GM19025 (cell line): Measurements from ENCODE around the gene RELN.

Experiments
- ATAC-seq: cut with Tn5 transposase; IDR thresholded peaks from one replicate; pipeline ENCODE4 v1.9.1; 2021; ENCODE audit warnings: mild to moderate bottlenecking, low read depth, moderate library complexity; ENCODE audit not compliant: unreplicated experiment

Gene RELN

DNA sequence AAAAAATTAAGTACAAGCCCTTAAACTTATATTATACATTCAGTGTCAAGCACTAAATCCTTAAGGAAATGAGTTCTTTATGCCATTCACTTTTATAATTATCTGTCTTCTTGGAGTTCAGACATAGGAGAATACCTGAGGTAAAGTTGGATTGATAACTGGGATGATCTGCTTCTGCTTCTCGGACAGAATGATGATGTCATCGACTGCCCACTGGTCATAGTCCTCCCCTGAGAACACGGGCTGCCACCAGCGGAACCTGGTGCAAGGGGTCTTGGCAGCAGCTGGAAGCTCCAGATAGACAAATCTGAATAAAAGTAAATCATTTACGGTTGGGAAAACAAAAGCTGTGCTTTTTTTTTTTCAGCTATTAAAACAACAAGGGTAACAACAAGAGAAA is 395.3 kb downstream of the RELN start:
- no peak for ATAC-seq

DNA sequence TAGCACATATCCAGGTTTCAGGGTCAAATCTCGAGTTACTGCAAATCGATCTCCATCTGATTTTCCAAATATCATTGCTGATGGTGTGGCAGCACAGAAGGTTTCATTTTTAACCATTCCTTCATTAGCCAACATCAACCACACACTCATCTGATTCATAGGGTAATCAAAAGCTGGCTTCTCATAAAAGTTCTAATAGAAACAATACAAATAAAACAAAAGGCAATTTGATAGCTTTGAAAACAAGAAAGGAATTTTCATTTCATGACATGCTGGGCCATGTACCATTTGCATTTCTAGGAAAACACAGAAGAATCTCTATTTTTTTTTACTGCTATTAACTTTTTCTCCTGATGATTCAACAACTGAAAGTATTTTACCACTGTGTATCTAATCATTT is 395.8 kb downstream of the RELN start:
- ATAC-seq, result no peak

DNA sequence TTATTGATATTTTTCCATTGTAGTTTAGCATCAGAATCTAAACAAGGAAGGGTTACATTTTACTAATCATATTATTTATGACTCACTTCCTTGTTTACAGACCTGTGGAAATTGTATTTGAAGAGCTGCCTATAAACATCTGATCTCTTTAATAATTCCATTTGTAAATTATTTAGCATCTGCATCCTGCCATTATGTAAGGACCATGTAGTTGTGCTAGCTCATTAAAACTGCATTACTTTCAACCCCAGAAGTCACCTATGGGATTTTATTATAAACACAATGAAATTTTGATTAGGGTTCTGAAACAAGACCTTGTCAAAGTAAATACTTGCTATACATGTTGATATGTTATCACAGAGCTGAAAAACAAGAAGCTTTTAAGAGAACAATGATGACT is 396.6 kb downstream of the RELN start:
- ATAC-seq, result no peak

DNA sequence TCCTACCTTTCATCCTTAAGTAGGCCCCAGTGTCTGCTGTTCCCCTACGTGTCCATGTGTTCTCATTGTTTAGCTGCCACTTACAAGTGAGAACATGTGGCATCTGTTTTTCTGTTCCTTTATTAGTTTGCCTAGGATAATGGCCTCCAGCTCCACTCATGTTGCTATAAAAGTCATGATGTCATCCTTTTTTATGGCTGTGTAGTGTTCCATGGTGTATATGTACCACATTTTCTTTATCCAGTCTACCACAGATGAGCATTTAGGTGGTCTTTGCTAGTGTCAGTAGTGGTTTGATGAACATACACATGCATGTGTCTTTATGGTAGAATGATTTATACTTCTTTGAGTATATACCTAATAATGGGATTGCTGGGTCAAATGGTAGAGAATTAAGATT is 397.3 kb downstream of the RELN start:
- no peak for ATAC-seq

DNA sequence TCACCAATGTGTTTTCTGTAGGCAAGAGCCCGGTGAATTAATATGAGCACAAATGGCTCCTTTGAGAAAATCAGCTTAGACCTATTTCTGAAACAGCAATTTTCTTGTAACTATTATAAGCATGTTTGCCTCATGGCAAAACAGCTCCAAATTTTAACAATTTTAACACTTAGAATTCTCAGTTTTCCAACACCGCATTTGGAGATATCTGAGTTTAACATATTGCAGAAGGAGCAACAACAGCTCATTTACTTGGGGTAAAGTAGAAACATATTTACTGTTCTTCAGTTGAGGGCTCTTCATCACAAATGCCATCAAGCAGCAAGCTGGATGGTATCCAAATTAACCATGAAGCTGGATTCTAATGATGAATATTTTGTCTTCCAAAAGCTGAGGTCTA is 409.4 kb downstream of the RELN start:
- ATAC-seq, result no peak

DNA sequence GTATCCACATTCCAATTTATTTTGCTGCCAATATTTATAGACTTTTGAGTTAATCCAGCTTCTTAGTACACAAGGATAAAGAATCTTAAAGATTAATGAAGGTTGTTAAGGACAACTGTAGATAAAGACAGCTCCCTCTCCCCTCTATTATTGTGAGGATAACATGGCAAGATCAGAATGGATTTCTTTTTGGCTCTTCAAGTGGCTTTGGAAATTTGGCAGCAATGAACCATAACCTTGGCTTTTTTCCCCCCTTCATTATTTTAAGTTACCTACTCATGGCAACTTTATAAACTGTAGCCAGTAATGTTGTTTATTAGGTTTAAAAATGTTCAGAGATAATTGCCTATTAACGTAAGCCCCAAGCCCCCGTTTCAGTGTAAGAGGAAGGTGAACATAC is 412.4 kb downstream of the RELN start:
- no peak for ATAC-seq

DNA sequence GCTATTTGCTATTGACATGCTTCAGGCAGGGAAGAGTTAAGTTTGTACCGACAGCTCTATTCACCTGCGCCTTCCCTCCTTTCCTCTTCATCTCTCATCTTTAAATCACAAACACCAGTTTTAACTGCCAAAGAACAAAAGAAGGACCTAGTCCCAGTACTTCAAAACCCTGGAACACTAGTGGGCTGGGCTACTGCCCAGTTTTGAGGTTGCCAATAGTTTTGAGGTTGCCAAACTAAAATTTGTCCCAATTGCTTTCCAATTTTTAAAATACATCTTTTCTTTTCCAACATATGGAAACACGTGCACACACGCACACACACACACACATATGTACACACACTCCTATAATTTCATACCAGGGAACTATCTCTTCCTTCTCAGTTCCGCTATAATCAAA is 412.8 kb downstream of the RELN start:
- ATAC-seq, result no peak

DNA sequence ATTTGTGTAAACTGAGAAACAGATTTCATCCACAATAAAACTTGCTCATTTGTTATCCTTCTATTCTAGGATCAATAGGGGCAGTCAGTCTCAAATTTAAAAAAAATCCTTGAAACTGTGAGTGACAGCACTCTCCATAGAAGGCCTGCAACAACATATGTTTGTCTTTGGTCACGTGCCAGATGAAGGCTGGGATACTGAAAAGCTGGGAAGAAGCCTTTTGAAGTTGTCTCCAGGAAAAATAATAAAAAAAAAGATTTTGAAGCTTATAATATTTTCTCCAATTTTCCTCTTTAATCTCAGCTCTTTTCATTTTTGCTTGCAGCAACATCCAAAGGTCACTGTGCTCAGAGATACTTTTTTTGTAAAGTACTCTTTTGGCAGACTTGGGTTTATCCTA is 414.9 kb downstream of the RELN start:
- no peak for ATAC-seq

DNA sequence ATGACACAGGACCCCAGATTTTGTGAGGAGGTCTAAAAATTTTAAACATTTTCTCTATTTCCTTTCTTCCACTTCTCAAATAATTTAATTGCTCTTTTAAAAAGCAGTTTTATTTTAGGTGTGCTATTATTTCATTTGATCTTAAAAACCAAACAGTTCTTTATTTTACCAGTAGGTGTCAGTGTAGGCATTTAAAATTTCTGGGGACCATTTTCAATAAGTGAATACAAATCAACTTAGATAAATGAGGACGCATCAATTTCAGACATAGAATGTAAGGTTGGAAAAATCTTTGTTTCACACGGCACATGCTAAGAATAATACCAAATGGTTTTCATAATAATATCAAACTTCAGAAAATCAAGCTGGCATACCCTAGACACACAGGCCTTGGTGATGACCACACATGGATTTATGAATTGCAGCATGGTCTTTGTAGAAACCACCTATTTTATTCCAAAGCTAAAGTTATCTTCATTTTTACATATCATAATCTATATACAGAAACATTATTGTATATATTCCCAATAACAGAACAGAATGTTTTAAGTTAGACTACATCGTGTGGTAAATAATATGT is 415.9 kb downstream of the RELN start:
- no peak for ATAC-seq

DNA sequence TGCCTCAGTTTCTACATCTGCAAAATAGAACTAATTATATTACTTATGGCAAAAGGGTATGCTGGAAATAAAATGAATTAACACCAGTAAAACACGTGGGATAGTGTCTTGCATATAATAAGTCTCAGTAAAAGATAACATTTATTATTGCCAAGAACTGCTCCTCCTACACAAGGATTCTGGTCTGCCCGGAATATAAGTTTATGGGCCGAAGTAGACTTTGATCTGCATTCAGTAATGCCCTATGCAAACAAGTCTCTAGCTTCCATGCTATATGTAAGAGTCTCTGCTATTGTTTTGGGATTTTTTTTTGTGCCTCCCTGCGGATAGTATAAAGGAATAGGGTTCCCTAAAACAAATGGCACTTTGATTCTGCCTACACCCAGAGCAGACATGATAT is 417.9 kb downstream of the RELN start:
- no peak for ATAC-seq

DNA sequence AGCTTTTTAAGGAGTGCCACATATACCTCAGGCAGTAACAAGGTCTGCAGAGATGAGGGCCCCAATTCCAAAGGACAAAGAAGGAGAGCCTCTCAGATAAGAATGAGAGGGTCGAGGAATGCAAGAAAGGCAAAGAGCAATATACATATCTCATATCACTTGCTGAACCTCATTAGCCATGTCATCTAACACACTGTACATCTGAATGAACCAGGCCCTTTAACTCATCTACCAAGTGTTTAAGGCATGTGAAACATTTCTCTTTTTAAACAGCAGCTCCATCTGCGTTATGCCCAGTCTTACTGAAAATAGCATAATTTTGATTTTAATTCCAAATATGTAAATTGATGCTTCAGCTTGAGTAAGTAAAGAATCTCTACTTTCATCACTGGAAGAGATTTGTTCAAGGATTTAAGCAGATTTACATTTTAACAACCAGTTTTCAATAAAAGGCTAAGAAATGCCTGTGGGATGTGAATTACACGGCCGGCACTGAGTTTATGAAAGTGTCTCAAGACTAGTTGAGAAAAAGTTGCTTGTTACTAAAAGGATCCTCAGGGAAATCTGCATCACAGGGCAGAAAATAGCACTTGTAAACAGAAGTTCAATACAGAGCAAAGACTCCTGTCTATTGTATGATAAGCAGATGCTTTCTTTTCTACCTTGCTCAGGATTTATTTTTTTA is 419.7 kb downstream of the RELN start:
- ATAC-seq, result no peak

DNA sequence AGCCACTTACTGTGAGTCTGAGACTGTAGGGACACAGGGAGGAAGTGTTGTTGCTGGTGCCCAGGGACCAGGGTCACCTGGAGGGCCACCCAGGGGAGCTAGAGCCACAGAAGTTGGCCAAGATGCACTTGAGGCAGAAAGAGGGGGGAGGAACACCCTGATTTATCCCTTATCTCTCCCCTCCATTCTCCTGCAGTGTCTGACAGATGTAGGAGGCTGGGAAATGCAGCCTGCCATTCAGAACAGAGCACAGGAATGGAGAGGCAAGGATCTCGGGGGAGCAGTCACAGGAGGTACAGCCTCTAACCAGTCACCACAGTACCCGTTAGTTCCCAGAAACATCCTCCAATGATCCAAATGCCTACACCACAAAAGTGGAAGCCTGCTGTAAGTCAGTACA is 425.0 kb downstream of the RELN start:
- ATAC-seq, result no peak

DNA sequence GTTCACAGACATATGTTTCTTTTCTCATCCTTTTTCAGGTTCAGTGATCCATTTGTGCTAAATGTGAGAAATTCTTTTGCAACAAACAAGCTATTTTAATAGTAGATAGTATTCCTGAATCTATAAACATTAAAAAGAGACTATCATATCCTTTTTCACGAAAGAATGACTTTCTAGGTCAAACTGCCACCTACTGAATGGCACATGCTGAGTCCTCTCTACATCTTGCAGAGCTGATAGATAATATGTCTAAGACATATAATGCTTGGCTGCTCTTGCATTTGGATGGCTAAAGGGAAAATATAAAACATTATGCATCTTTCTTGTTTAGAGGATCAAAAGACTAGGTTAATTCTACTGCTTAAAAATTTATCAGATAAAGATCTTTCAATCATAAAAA is 429.3 kb downstream of the RELN start:
- ATAC-seq, result no peak

DNA sequence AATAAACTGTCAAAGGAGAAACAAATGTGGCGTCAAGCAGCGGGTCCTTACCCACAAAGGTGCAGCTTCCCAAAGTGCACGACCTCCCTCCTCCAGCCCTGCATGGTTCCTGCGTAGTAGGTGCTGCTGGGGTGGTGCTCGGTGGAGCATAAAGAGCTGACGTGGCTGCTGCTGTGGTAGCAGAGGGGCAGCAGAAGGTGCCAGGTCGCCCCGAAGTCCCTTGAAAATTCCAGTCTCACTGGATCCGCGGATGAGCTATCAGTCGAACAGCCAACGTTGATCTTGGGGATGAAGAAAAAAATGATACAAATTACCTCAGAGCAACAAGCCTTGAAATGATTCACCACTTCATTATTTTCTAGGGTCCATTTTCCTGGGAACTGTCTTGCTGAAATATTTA is 438.4 kb downstream of the RELN start:
- ATAC-seq, result no peak

DNA sequence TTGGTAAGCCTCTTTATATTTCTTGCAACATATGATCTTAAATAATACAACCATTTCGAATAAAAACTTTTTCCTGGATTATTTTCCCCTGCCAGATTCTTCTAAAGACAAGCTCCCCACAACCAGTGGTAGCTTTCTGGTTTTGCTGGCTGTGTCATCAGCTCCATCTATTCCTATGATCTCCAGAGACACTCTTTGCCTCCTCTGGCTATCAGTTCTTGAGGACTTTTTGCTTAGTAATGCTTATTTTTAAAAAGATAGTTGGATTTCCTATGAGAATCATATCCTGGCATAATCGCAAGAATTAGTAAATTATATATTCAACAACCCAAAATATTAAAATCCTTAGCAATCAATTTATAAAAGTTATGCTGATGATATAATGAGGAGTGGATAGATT is 439.7 kb downstream of the RELN start:
- no peak for ATAC-seq

DNA sequence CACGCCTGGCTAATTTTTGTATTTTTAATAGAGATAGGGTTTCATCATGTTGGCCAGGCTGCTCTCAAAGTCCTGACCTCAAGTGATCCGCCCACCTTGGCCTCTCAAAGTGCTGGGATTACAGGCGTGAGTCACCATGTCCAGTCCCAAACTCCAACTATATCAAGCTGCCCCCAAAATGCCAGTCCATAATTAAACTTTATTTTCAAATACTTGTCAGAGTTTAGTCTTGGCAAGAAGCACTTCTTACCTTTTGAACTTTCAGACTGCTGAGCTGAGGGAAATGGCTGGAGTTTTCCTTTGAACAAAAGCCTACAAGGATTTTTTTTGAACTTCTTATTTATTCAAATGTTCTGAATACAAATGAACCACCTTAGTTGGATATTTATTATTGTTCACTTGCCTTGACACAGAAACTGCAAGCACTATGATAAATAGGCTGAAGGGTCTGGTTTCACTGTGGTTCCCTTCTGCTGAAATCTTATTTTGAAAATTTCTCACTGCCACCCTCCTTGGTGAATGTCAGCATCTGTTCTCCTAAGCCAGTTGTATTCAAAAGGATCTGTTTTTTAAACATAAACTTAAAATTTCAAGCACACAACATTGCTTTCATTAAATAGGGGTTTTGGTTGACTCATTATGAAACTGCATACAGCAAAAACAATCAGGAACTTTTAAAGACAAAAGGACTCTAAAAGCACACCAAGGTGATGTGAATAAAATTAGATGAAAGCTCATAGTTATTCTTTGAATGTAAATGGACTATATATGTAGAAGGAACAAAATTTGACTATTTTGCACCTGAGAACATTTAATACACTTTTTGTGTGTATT is 441.8 kb downstream of the RELN start:
- ATAC-seq, result no peak

DNA sequence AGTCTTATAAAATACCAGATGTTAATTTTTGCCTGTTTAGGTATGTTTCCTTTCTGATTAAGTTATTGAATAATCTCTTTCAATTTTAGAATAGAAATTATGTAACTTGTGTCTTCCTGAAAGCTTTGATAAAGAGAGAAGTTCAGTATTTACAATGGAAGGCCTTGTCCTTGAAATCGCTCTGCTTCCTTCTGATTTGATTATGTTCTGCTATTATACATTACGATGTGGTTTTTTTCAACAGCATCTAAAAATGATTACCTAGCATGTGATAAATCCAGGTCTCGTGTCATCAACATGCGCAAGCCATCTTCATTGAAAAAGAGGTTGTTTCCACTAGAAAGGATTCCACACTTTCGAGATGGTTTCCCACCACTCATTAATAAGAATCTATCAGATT is 447.0 kb downstream of the RELN start:
- ATAC-seq, result no peak

DNA sequence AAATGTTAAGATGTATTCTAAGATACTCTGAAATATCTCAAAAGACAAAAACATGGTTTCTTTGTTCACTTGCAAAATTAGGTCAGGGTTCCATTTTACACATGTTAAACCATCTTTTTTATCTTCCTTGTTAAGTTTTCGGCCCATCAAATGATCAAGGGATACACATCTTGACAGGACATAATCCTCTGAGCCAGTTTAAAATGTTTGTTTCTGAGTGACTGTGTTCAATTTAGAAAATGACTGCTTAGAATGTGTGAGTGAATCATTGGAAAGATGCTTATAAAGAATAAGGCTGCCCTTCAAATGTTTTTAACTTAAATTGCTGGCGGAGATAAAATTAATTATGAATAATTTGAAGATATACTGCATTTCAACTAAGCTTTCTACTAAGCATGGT is 447.5 kb downstream of the RELN start:
- ATAC-seq, result no peak

DNA sequence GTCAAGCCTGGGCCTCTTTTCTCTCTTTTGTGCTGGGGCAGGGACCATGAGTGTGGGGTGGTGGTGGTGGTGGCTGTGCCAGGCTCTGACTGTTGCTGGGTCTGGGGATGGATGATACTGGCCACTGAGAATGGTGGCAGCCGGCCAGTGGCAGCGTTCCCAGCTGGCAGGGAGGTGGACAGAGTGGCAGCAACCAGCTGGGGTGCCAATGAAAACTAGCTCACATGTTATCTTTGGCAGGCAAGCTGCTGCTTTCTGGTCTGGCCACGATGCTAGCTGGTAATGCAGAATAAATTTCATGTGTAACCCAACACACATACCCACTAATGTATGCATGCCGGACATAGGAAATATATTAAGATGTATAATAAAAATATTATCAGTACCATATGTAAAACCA is 448.4 kb downstream of the RELN start:
- ATAC-seq, result no peak

DNA sequence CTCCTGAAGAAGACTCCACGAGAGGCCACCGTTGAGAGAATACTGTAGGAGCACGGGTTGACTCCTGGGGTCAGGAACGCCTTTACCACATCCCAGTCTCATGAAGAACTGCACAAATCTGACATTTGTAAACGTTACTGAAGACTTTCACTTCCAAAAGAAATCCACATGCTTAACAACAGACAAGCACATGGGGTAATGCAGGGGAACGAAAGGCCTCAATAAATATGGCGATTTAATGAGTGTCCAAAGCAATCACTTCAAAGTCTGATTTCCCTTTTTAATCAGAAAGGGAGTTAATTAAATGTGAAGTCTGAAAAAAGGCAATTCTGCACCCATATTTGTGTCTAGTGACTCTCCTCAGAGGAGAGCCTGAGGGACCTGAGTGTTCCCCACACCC is 449.1 kb downstream of the RELN start:
- ATAC-seq, result no peak

DNA sequence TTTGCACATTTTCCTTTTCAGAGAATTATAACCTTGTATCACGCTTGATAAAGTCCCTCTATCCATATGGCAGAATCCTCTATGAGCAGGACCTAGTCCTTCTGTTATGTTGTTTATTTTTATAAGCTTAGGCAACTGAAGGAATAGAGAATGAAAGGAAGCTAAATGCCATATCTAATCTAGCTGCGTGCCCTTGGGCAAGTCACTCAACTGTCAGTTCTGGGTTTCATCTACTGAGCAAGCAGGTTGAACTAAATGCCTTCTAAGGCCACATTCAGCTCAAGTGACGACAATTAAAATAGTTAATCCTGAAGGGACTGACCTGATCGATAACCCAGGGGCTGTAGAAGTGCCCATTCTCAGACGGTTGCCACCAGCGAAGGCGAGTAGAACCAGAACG is 449.6 kb downstream of the RELN start:
- no peak for ATAC-seq
